Measurements from ENCODE around the gene ZNF264. TPM values are rescaled to one million over a fixed set of nuclear protein-coding genes. Genes with fewer than 3 reads are reported as not detected.

The ZNF264 gene
- total and polyA plus RNA-seq, 5 donors from 2014 or later = 12.9 to 35.9 (median 20.0) TPM

GRCh38 chr19:57269515-57270250 lies 78.4 kb downstream of the ZNF264 start:
- Mint-ChIP-seq H3K4me1 (peaks cover 0 to 6% (median 2%) of the 10 kb centered on the region in 4 donors), H3K9me3 (peaks cover 0 to 29% (median 14%) of the 10 kb centered on the region in 7 donors), H3K27me3 (no peaks in the 10 kb centered on the region), H3K27ac (no peak overlapping the region), H3K4me3 (no peak overlapping the region), H3K36me3 (peaks cover 44% of the 10 kb centered on the region)
- Histone ChIP-seq H3K4me1 (ENCODE audit: control insufficient read depth, insufficient read depth, low read length, poor library complexity, severe bottlenecking) (no peaks in the 10 kb centered on the region), H3K36me3 (ENCODE audit: control insufficient read depth, insufficient read depth, low read length) (no peaks in the 10 kb centered on the region), H3K27ac (ENCODE audit: insufficient read depth, low read length, poor library complexity, severe bottlenecking) (no peak overlapping the region), H3K9me3 (ENCODE audit: control insufficient read depth in 2 of 2, low read length in 2 of 2) (peaks cover 6% of the 10 kb centered on the region in 2 experiments), H3K4me3 (ENCODE audit: low read depth, low read length) (no peak overlapping the region), H3K27me3 (ENCODE audit: control insufficient read depth, insufficient read depth, low read length) (no peaks in the 10 kb centered on the region)
- DNase-seq = no peak
- ATAC-seq (ENCODE audit: low read depth in 2 of 2) = no peak

- H3K4me3 Mint-ChIP-seq = no peak overlapping the region
- H3K36me3 Mint-ChIP-seq = peaks cover 44% of the 10 kb centered on the region
These were observed 80.0 kb downstream of the ZNF264 start for GRCh38 chr19:57271280-57271679.

More at GRCh38 chr19:57271280-57271679, 80.0 kb downstream of the ZNF264 start:
- Histone ChIP-seq H3K27ac (ENCODE audit: insufficient read depth, low read length, poor library complexity, severe bottlenecking) (no peak overlapping the region), H3K27me3 (ENCODE audit: control insufficient read depth, insufficient read depth, low read length) (no peaks in the 10 kb centered on the region), H3K4me3 (ENCODE audit: low read depth, low read length) (no peak overlapping the region), H3K9me3 (ENCODE audit: control insufficient read depth in 2 of 2, low read length in 2 of 2) (peaks cover 0 to 4% of the 10 kb centered on the region in 2 experiments), H3K4me1 (ENCODE audit: control insufficient read depth, insufficient read depth, low read length, poor library complexity, severe bottlenecking) (no peaks in the 10 kb centered on the region), H3K36me3 (ENCODE audit: control insufficient read depth, insufficient read depth, low read length) (no peaks in the 10 kb centered on the region)
- peaks cover 0 to 6% (median 0%) of the 10 kb centered on the region in 4 donors for H3K4me1 Mint-ChIP-seq
- H3K27ac Mint-ChIP-seq = no peak overlapping the region
- DNase-seq (no peak), ATAC-seq (ENCODE audit: low read depth in 2 of 2) (no peak)
- peaks cover 0 to 16% (median 9%) of the 10 kb centered on the region in 7 donors for H3K9me3 Mint-ChIP-seq
- H3K27me3 Mint-ChIP-seq = no peaks in the 10 kb centered on the region

Other genes starting within 250 kb of the ZNF264 start
- not detected for gene USP29, start 71.5 kb upstream of the ZNF264 start, total RNA-seq
- gene USP29, start 71.5 kb upstream of the ZNF264 start, polyA plus RNA-seq = not detected
- gene ZIM3, start 46.3 kb upstream of the ZNF264 start, total RNA-seq = not detected
- not detected for gene ZIM3, start 46.3 kb upstream of the ZNF264 start, polyA plus RNA-seq
- gene DUXA, start 24.0 kb upstream of the ZNF264 start, total RNA-seq = not detected
- not detected for gene DUXA, start 24.0 kb upstream of the ZNF264 start, polyA plus RNA-seq
- gene AURKC, start 39.5 kb downstream of the ZNF264 start, total RNA-seq = 0.69 TPM
- gene AURKC, start 39.5 kb downstream of the ZNF264 start, polyA plus RNA-seq = under 1 TPM in 1 of 4 donors, not detected in 3; 0.22 TPM
- gene ZNF805, start 49.1 kb downstream of the ZNF264 start, total RNA-seq = 30.7 TPM
- gene ZNF805, start 49.1 kb downstream of the ZNF264 start, polyA plus RNA-seq = 1 to 10 TPM; 1.9 to 6.6 (median 4.0) TPM
- gene ZNF460, start 89.0 kb downstream of the ZNF264 start, total RNA-seq = 68.5 TPM
- 1 to 10 TPM; 3.0 to 9.5 (median 5.3) TPM for gene ZNF460, start 89.0 kb downstream of the ZNF264 start, polyA plus RNA-seq
- 4.5 TPM for gene ZNF543, start 129.0 kb downstream of the ZNF264 start, total RNA-seq
- gene ZNF543, start 129.0 kb downstream of the ZNF264 start, polyA plus RNA-seq = 1 to 10 TPM; 2.6 to 6.6 (median 4.5) TPM
- gene ZNF304, start 159.8 kb downstream of the ZNF264 start, total RNA-seq = 6.8 TPM
- gene ZNF304, start 159.8 kb downstream of the ZNF264 start, polyA plus RNA-seq = 1 to 10 TPM; 1.9 to 4.4 (median 2.8) TPM
- 11.4 TPM for gene TRAPPC2B, start 172.1 kb downstream of the ZNF264 start, total RNA-seq
- 10 to 100 TPM; 23.0 to 28.6 (median 25.3) TPM for gene TRAPPC2B, start 172.1 kb downstream of the ZNF264 start, polyA plus RNA-seq
- gene ZNF547, start 172.1 kb downstream of the ZNF264 start, total RNA-seq = 2.1 TPM
- 1 to 10 TPM in 2 of 4 donors, under 1 TPM in 1, not detected in 1; 0.77 to 1.9 (median 1.5) TPM for gene ZNF547, start 172.1 kb downstream of the ZNF264 start, polyA plus RNA-seq
- 75.9 TPM for gene ZNF548, start 198.4 kb downstream of the ZNF264 start, total RNA-seq
- gene ZNF548, start 198.4 kb downstream of the ZNF264 start, polyA plus RNA-seq = 10 to 100 TPM; 14.6 to 21.7 (median 17.7) TPM
- gene ZNF17, start 219.7 kb downstream of the ZNF264 start, total RNA-seq = 5.6 TPM
- gene ZNF17, start 219.7 kb downstream of the ZNF264 start, polyA plus RNA-seq = 1 to 10 TPM; 2.9 to 9.7 (median 5.3) TPM
- 5.1 TPM for gene ZNF749, start 243.8 kb downstream of the ZNF264 start, total RNA-seq
- 10 to 100 TPM in 1 of 4 donors, 1 to 10 TPM in 3; 6.2 to 10.9 (median 8.2) TPM for gene ZNF749, start 243.8 kb downstream of the ZNF264 start, polyA plus RNA-seq